ENCODE measurements around the gene FMN1.

Gene FMN1

DNA sequence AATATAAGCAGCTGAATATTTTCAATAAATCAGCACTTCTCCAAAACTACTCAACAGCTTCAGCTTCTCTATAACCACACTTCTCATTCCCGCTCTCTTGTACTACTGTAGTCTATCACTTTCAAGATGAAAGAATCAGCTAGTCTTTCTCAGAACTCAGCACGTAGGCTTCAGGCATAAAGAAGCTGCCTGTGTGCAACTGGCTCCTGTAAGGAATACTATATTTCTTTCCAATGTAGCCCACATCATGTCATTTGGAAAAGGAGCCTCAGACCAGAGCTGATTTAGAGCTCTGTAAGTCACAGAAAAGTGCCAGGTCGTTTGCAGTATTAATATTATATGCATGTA is 62.3 kb downstream of the FMN1 start:
- Histone ChIP-seq H3K27me3 (no peaks in the 10 kb centered on the region), H3K9me3 (replicated peaks in 1 of 11) (peaks cover 5 to 15% (median 10%) of the 10 kb centered on the region in 11 experiments; a peak in 17 of 22 replicates), H3K36me3 (peaks cover 0 to 20% (median 0%) of the 10 kb centered on the region in 11 experiments; a peak in 3 of 22 replicates), H3K4me1 (peaks cover 1 to 77% (median 22%) of the 10 kb centered on the region in 10 experiments; a peak in 18 of 20 replicates), H3K9ac (no peak overlapping the region), H4K20me1 (peaks cover 0 to 92% (median 0%) of the 10 kb centered on the region in 11 experiments; a peak in 5 of 22 replicates), H3K4me3 (no peak overlapping the region), H3K4me2 (peak overlapping the region in 3 of 11 experiments; percentile 22 to 98 (median 94); a peak in 6 of 22 replicates), H3K27ac (no peak overlapping the region)
- no peak for TF ChIP-seq Cebpa-rat (IDR thresholded peaks at IDR 0.05)

DNA sequence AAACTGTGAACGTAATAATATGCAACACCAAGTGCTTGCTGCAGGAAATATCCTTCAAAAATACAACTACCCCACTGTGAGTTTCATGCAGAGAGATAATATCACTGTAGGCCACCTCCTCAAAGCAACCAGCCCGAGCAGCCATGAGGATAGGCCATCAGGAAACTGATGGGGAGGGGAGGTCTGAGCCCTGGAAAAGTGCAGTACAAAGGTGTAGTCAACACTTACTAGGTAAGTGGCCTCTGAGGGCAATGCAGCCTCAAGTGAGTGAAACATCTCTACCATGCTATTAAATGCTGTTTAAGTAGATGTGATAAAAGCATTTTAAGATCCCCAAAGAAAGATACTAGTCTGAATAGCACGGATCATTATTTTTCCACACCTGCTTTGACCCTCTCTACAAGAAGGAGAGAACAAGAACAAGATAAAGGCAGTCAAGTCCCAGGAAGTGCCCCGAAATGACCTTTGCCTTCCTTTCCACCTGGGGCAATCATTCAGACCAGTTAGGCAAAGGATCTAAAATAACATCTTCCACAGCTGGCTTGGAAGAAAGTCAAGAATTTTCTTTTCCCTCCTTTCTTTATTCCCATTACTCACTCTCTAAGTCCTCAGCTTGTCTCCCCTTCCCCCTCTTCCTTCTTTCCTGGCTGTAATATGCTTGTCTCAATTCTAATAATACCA is 62.8 kb downstream of the FMN1 start:
- Histone ChIP-seq H3K4me2 (peak overlapping the region in 3 of 11 experiments; percentile 22 to 98 (median 94); a peak in 6 of 22 replicates), H3K27ac (no peak overlapping the region)

DNA sequence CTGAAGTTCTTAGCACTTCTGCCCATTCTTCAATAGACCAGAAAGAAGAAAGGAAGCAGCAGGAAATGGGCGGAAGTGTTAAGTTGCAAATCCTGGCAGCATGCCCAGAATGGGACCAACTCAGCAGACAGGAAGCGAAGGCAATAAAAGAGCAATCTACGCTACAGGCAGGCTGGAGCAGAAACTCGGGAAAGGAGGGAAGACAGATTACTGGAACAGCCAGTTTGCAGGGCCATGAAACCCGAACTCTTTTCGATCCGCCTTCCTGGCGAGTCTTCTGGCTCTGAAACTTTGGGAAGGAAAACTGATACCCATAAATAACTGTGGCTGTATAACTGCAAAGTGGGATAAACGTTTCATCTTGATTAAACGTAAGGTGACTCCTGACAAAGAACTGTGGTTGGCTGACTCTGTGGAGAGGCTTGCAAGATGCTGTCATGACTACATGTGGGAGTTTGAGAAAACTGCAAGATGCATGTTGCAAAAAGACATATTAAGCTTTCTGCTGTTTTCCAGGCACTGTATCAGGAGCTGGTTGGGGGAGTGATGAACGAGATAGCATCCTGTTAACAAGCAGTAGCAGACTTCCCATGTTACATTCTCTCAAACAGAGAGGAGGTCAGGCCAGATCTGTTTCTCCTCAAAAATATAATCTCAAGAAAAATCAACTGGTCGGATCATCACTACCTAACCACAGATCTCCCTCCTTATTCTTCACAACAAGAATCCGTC is 67.8 kb downstream of the FMN1 start:
- peak in 2 of 11 experiments; percentile 20 to 25; a peak in 1 of 22 replicates for TF ChIP-seq Cebpa-rat (IDR thresholded peaks at IDR 0.05)
- Histone ChIP-seq H3K27ac (peak overlapping the region in 6 of 11 experiments; percentile 17 to 57 (median 50); a peak in 6 of 22 replicates), H3K4me3 (peak overlapping the region in 2 of 10 experiments; percentile 3 to 32; a peak in 5 of 20 replicates), H4K20me1 (peaks cover 0 to 100% (median 0%) of the 10 kb centered on the region in 11 experiments; a peak in 6 of 22 replicates), H3K4me2 (peak overlapping the region; percentile 76 to 92 (median 86)), H3K4me1 (peaks cover 20 to 47% (median 28%) of the 10 kb centered on the region in 10 experiments), H3K9me3 (replicated peaks in 1 of 11) (peaks cover 5 to 22% (median 12%) of the 10 kb centered on the region in 11 experiments; a peak in 17 of 22 replicates), H3K36me3 (peaks cover 0 to 15% (median 0%) of the 10 kb centered on the region in 11 experiments; a peak in 3 of 22 replicates), H3K27me3 (no peaks in the 10 kb centered on the region), H3K9ac (peak overlapping the region in 1 of 11 experiments; percentile 13; a peak in 2 of 22 replicates)

More for the DNA sequence above, 62.8 kb downstream of the FMN1 start:
- TF ChIP-seq Cebpa-rat (IDR thresholded peaks at IDR 0.05), result no peak
- Histone ChIP-seq H3K9me3 (replicated peaks in 1 of 11) (peaks cover 5 to 15% (median 10%) of the 10 kb centered on the region in 11 experiments; a peak in 17 of 22 replicates), H3K36me3 (peaks cover 0 to 20% (median 0%) of the 10 kb centered on the region in 11 experiments; a peak in 3 of 22 replicates), H3K4me3 (no peak overlapping the region), H3K9ac (no peak overlapping the region), H4K20me1 (peaks cover 0 to 96% (median 0%) of the 10 kb centered on the region in 11 experiments; a peak in 5 of 22 replicates), H3K27me3 (no peaks in the 10 kb centered on the region), H3K4me1 (peaks cover 6 to 77% (median 23%) of the 10 kb centered on the region in 10 experiments)

DNA sequence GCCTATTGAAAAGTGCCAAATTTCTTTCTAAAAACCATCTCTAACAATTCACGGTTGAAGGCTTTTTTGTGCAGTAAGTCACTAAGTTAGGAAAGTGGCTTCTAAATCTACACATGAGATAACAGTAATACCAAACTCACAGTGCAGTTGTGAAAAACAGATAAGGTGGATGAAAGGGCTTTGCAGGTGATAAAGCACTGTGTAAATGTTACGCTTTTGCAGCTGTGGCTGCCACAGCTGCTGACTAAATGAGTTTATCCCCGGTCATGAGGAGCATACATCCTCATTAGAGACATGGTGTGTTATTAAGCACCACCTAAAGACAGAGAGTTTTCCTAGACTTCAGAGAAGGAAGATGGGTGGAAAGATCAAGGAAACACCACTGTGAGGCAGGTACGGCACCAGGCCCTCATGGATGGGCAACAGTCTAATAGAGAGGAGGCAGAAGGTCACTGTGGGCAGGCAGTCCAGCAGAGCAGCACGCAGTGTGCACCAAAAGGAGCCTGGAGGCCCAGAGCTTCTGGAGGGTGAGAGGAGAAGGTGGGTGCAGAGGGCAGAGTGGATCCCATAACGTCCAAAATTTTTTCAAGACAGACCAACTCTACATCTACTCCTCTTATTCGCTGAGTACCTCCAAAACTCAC is 68.5 kb downstream of the FMN1 start:
- H3K4me3 ChIP-seq, result peak overlapping the region in 2 of 10 experiments; percentile 3 to 32; a peak in 3 of 20 replicates
- H3K4me1 ChIP-seq, result peaks cover 20 to 40% (median 28%) of the 10 kb centered on the region in 10 experiments
- H3K27me3 ChIP-seq, result no peaks in the 10 kb centered on the region
- H3K36me3 ChIP-seq, result peaks cover 0 to 15% (median 0%) of the 10 kb centered on the region in 11 experiments; a peak in 3 of 22 replicates
- peak overlapping the region in 6 of 11 experiments; percentile 47 to 57 (median 50); a peak in 10 of 22 replicates for H3K27ac ChIP-seq
- H4K20me1 ChIP-seq, result peaks cover 0 to 100% (median 0%) of the 10 kb centered on the region in 11 experiments; a peak in 6 of 22 replicates
- H3K4me2 ChIP-seq, result peak overlapping the region; percentile 76 to 92 (median 86)
- H3K9ac ChIP-seq, result no peak overlapping the region; a peak in 1 of 22 replicates
- H3K9me3 ChIP-seq (replicated peaks in 1 of 11), result peaks cover 5 to 22% (median 12%) of the 10 kb centered on the region in 11 experiments; a peak in 17 of 22 replicates
- TF ChIP-seq Cebpa-rat (IDR thresholded peaks at IDR 0.05), result no peak

DNA sequence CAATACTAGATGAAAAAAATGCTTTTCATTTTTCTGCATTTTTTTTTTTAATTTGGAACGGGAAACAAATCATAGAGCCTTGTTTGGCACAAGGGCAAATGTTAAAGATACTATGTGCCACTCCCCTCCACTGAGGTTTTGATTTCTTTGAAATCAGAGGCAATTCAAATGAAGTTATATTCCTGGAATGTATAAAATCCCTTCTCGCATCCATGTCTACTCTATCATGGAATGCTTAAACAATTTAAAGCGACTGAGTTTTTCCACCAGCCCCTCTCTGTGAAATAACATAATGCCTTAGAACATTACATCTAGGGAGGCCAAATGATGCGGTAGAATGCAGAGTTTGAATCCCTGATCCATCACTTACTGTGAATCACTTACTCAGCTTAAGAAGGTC is 69.7 kb downstream of the FMN1 start:
- Histone ChIP-seq H3K27ac (no peak overlapping the region), H3K4me2 (peak overlapping the region in 2 of 11 experiments; percentile 86 to 87; a peak in 2 of 22 replicates)
- no peak for TF ChIP-seq Cebpa-rat (IDR thresholded peaks at IDR 0.05)

DNA sequence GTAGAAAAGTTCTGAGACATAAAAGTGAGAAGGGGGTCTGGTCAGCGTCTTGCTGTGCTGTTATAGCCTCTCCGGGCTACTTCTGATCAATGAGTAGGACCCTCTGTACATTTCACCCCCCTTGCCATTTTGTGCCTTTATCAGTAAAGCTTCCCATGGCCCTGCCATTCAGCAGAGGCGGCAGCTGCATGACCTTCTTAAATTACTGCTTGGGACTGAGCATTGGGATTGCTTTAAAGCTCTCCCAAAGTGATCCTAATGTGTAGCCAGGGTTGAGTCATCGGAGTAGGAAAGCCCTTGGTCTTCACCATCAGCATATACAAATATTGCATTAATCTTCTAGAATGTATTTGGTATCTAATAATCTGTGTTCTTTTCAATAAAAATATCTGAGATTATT is 70.2 kb downstream of the FMN1 start:
- Histone ChIP-seq H3K9me3 (replicated peaks in 1 of 11) (peaks cover 5 to 22% (median 12%) of the 10 kb centered on the region in 11 experiments; a peak in 17 of 22 replicates), H3K4me2 (no peak overlapping the region), H3K9ac (no peak overlapping the region), H3K27me3 (no peaks in the 10 kb centered on the region), H3K36me3 (peaks cover 0 to 7% (median 0%) of the 10 kb centered on the region in 11 experiments; a peak in 2 of 22 replicates), H3K27ac (no peak overlapping the region), H3K4me3 (no peak overlapping the region), H4K20me1 (peaks cover 0 to 100% (median 0%) of the 10 kb centered on the region in 11 experiments; a peak in 6 of 22 replicates), H3K4me1 (peaks cover 20 to 37% (median 28%) of the 10 kb centered on the region in 10 experiments)
- TF ChIP-seq Cebpa-rat (IDR thresholded peaks at IDR 0.05), result no peak

More for the DNA sequence above, 69.7 kb downstream of the FMN1 start:
- Histone ChIP-seq H4K20me1 (peaks cover 0 to 100% (median 0%) of the 10 kb centered on the region in 11 experiments; a peak in 6 of 22 replicates), H3K4me1 (peaks cover 20 to 37% (median 28%) of the 10 kb centered on the region in 10 experiments), H3K9ac (no peak overlapping the region), H3K36me3 (peaks cover 0 to 13% (median 0%) of the 10 kb centered on the region in 11 experiments; a peak in 3 of 22 replicates), H3K27me3 (no peaks in the 10 kb centered on the region), H3K4me3 (no peak overlapping the region), H3K9me3 (replicated peaks in 1 of 11) (peaks cover 5 to 22% (median 12%) of the 10 kb centered on the region in 11 experiments; a peak in 17 of 22 replicates)

DNA sequence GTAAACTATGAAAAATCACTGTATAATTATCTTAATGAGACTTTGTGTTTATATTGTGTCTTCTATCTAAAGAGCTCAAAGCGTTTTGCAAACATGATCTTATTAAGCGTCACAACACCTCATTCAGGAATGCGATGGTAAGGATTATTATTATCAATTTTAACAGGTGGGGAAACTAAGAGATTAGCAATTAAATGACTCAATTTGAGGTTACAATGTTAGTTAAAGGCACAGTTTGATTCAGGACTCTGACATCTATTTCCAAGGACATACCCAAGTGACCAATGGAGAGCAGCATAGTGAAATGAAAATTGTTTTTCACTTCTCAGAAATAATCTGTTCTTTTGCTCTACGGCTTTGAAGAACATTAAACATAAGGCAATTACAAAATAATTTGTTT is 74.6 kb downstream of the FMN1 start:
- peaks cover 0 to 100% (median 0%) of the 10 kb centered on the region in 11 experiments; a peak in 5 of 22 replicates for H4K20me1 ChIP-seq
- no peak overlapping the region for H3K9ac ChIP-seq
- peaks cover 0 to 9% (median 0%) of the 10 kb centered on the region in 11 experiments; a peak in 3 of 22 replicates for H3K9me3 ChIP-seq (replicated peaks in 1 of 11)
- no peak for TF ChIP-seq Cebpa-rat (IDR thresholded peaks at IDR 0.05)
- no peak overlapping the region for H3K4me3 ChIP-seq
- no peaks in the 10 kb centered on the region for H3K36me3 ChIP-seq
- H3K4me2 ChIP-seq, result no peak overlapping the region
- no peaks in the 10 kb centered on the region for H3K27me3 ChIP-seq
- no peak overlapping the region for H3K27ac ChIP-seq
- peaks cover 0 to 9% (median under 1%) of the 10 kb centered on the region in 10 experiments; a peak in 11 of 20 replicates for H3K4me1 ChIP-seq

DNA sequence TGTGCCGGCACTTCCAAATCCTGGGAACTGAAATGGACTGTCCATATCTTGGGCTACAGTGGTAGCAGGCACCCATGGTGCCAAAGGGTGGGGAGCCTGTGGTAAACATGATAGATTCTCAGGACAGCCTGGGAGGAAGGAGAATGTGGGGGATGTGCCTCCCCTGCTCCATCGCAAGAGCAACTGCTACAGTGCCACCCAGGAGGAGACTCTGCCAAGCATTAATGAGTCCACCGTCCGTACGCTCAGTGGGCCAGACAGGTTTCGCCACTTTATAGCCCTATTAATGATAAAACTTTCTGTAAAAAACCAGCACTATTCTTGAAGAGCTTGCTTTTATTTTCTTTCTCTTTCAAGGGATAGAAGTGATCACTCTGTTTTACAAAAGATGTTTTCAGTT is 75.2 kb downstream of the FMN1 start:
- H3K27ac ChIP-seq, result no peak overlapping the region

More for the DNA sequence above, 75.2 kb downstream of the FMN1 start:
- Histone ChIP-seq H3K4me1 (peaks cover 0 to 8% (median 0%) of the 10 kb centered on the region in 10 experiments; a peak in 3 of 20 replicates), H3K9me3 (replicated peaks in 1 of 11) (peaks cover 0 to 9% (median 0%) of the 10 kb centered on the region in 11 experiments; a peak in 3 of 22 replicates), H4K20me1 (peaks cover 0 to 100% (median 0%) of the 10 kb centered on the region in 11 experiments; a peak in 5 of 22 replicates), H3K27me3 (no peaks in the 10 kb centered on the region), H3K36me3 (no peaks in the 10 kb centered on the region), H3K4me3 (no peak overlapping the region), H3K4me2 (no peak overlapping the region), H3K9ac (no peak overlapping the region)
- no peak for TF ChIP-seq Cebpa-rat (IDR thresholded peaks at IDR 0.05)

Data from BLaER1 treated with 17β-estradiol and CSF1 and Interleukin-3, amounts not matched to agents 10 nM and 100 nM (cell line).